Upper lobe of right lung (tissue), 1 donor: ENCODE measurements around the gene PTPRH. TPM values are rescaled to one million over a fixed set of nuclear protein-coding genes. Genes with fewer than 3 reads are reported as not detected.
A peak's percentile ranks its signal among the peaks of the same experiment; 100 is the strongest.

Experiments used
- ATAC-seq: fragments of 200-7000 bp; cut with Tn5 transposase; one replicate; pipeline ENCODE4 v1.9.1; 2020; ENCODE audit warnings: mild to moderate bottlenecking, moderate library complexity
- DNase-seq: peaks from one replicate; pipeline ENCODE4 v3.0.0-alpha.2; 2020
- H3K27ac ChIP-seq: fragments of 200-600 bp; one replicate; pipeline ENCODE4 v1.8.0; 2022
- H3K27me3 ChIP-seq: fragments of 200-600 bp; one replicate; pipeline ENCODE4 v1.8.0; 2022; ENCODE audit warnings: mild to moderate bottlenecking
- H3K36me3 ChIP-seq: fragments of 200-600 bp; one replicate; pipeline ENCODE4 v1.8.0; 2022
- H3K4me1 ChIP-seq: fragments of 200-600 bp; one replicate; pipeline ENCODE4 v1.8.0; 2022
- H3K4me3 ChIP-seq: fragments of 200-600 bp; one replicate; pipeline ENCODE4 v1.8.0; 2022; ENCODE audit warnings: mild to moderate bottlenecking
- H3K9me3 ChIP-seq: fragments of 200-600 bp; one replicate; pipeline ENCODE4 v1.8.0; 2022
- CTCF ChIP-seq: fragments of 200-600 bp; IDR thresholded peaks from one replicate; pipeline ENCODE4 v1.8.0; 2022; ENCODE audit warnings: antibody characterized with exemption
- intact Hi-C: fragments of 100-400 bp; cut with DNase I; formaldehyde crosslinking; loops from one replicate; pipeline ENCODE4 v1.11.0; 2022
- total RNA-seq: library from RNA; stranded (reverse); fragmentation: NEBNext Ultra II Directional; extraction: Animal tissue kit (Norgen Biotek cat#: 25700); gene quantifications from one replicate; pipeline ENCODE4 v1.2.1, GENCODE V29; 2021
- donor health status: DM: no; HTN: yes; CAD: no; lungs with severe emphysema.

Gene PTPRH
- total RNA-seq, 1 donor from 2014 or later: not detected

DNA sequence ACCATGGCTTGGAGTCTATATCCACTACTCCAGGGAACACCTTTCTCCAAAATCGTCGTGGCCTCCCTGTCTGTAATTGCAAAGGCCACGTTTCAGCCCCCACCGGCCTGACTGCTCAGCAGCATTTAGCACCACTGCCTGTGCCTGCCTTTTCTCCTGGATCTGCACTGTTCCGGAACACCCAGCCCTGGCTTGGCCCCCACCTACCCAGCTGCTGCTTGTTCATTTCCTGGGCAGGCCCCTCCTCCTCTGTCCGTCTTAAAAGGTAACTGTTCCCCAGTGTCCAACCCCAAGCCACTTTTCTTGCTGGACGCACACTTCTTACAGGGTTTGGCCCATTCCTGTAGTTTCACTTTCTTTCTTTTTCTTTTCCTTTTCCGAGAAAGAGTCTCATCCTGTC, 20.7 kb downstream of the PTPRH start:
- Histone ChIP-seq H3K4me3 (no peak overlapping the region), H3K4me1 (no peaks in the 10 kb centered on the region), H3K9me3 (no peaks in the 10 kb centered on the region), H3K27me3 (peaks cover 3% of the 10 kb centered on the region), H3K36me3 (no peaks in the 10 kb centered on the region), H3K27ac (no peak overlapping the region)
- ATAC-seq (no peak), DNase-seq (no peak)
- TF ChIP-seq CTCF: no peak
- intact Hi-C loops: no loop called here

DNA sequence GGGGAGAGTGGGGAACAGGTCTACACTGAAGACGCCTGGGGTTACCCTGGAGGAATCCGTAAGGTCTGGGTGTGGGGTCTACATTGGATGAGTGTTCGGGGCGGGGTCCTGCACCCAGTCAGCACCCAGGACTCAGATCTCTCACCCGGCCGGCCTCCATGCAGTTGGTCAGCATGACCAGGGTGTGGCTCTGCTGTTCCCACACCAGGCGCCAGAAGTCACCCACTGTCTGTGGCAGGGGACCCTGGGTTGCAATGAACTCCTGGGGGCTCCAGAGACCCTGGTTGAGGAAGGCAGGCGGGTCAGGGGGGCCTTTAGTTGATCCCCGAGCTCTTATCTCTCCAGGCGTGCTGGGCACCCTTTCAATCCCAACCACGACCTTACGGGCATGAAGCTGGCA, 23.2 kb downstream of the PTPRH start:
- Histone ChIP-seq H3K4me1 (no peaks in the 10 kb centered on the region), H3K9me3 (no peaks in the 10 kb centered on the region), H3K27ac (no peak overlapping the region), H3K27me3 (peaks cover 27% of the 10 kb centered on the region), H3K36me3 (no peaks in the 10 kb centered on the region), H3K4me3 (no peak overlapping the region)
- DNase-seq (no peak), ATAC-seq (no peak)
- intact Hi-C loops: no loop called here
- no peak for TF ChIP-seq CTCF

GRCh38 chr19:55181740-55182139, 27.6 kb downstream of the PTPRH start:
- DNase-seq: no peak
- intact Hi-C loops: no loop called here
- peaks cover 7% of the 10 kb centered on the region for H3K4me1 ChIP-seq
- no peak overlapping the region for H3K27ac ChIP-seq
- no peaks in the 10 kb centered on the region for H3K36me3 ChIP-seq
- ATAC-seq: no peak
- peaks cover 70% of the 10 kb centered on the region for H3K27me3 ChIP-seq
- no peak overlapping the region for H3K4me3 ChIP-seq
- no peaks in the 10 kb centered on the region for H3K9me3 ChIP-seq
- TF ChIP-seq CTCF: no peak

DNA sequence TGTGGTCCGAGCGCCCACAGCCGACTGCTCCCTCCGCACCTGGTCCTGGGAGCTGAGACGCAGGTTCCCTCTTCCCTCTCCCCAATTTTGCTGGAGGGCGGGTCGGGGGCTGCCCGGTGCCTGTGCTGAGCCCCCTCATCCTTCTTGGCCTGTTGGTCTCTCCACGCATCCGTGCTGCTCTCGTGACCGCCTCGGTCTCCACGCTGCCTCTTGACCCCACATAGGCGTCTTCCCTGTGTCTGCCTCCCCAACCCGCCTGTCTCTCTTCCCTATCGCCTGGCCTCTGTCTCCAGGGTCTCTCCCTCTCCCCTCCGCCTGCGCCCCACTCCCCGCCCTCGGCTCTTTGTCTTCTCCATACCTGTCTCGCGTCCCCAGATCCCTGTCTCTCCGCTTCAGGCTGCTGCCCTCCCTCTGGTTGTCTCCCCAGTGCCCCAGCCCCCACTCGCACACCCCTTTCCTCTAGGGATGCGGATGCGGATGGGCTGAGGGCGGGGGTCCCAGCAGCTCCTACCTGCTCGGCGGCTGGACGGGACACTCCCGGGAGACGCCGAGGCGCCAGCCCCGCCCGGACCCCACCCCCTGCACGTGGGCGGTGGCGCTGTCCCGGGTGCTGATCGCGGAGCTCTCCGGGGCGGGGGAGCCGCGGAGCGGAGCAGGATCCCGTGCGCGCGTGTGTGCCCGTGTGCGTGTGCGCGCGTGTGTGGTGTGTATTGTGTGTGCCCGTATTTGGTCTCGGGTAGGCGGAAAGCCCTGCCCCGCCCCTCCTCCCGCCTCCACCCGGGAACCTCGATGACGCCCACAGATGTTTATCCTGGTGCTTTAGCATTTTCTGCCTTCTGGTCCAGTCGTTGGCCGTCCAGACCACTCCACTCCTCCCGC, 29.5 kb downstream of the PTPRH start, which contains the start of gene SYT5:
Gene SYT5, minus strand, starts transcription at position 684 of the 879 bp plus-strand sequence. CDS start 1,248 bp downstream, outside the sequence.
- H3K4me3 ChIP-seq: peak within 1 kb of the TSS; percentile 26
- H3K27ac ChIP-seq: no peak within 1 kb of the TSS
- no peaks in the 10 kb centered on the region for H3K36me3 ChIP-seq
- intact Hi-C loops: no loop called here
- H3K9me3 ChIP-seq: no peaks in the 10 kb centered on the region
- peaks cover 89% of the 10 kb centered on the region for H3K27me3 ChIP-seq
- H3K4me1 ChIP-seq: peaks cover 7% of the 10 kb centered on the region
- TF ChIP-seq CTCF: no peak
- DNase-seq (no peak), ATAC-seq (peak; percentile 79)

DNA sequence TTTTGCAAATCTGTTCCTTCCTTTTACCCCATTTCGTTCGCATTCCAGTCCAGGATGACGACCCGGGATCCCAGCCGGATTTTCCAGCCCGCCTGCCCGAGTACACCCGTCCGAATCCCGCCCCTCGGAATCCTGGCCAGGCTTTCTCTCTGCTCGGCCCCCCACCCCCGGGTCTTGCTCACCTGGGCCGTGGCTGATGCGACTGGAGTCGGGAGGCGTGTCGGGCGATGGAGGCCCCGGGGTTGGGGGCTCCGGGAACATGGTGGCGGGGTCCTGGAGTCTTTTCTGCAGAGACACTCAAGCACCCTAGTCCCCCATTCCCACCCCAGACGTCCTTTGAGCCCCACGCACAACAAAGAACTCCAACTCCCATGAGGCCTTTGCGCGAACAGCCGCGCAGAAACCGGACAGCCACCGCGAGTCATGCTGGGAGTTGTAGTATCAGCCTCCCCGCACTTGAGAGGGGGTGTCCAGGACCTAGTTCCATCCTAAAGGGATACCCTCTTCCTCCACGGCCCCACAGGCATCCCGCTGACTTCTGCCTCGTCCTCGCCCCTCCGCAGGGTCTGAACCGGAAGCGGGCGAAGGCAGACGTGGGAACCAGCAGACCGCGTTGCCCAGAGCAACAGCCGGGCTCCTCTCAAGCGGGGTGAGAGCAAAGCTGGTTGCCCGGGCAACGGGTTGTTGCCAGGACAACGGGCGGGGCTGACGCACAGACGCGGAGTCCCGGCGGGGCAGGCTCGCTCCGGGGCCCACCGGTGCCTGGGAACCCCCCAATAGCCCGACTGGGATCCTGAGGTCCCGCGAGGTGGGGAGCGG, 30.3 kb downstream of the PTPRH start:
- intact Hi-C loops: no loop called here

More for the DNA sequence above, 30.3 kb downstream of the PTPRH start:
- Histone ChIP-seq H3K27me3 (peaks cover 98% of the 10 kb centered on the region), H3K4me3 (peak overlapping the region; percentile 26), H3K9me3 (no peaks in the 10 kb centered on the region), H3K4me1 (peaks cover 7% of the 10 kb centered on the region), H3K27ac (no peak overlapping the region), H3K36me3 (no peaks in the 10 kb centered on the region)
- DNase-seq (peak; percentile 79), ATAC-seq (peak; percentile 58)
- TF ChIP-seq CTCF: no peak
